ENCODE measurements around the gene NAPG.
"Not testable (repeated sequence)": the region's sequence is repeated elsewhere in the genome, so short reads cannot be mapped to it uniquely, and the experiment has no call there.

Gene NAPG

GRCh38 chr18:10579079-10579867 is 53.4 kb downstream of the NAPG start:
- DNase-seq, result peak; percentile 47
- TF ChIP-seq CTCF (IDR thresholded peaks at IDR 0.05; ENCODE audit: low read depth, low read length, missing control alignments), result no peak
- Histone ChIP-seq H3K27me3 (replicated peaks) (no peaks in the 10 kb centered on the region), H3K27ac (no peak overlapping the region), H3K4me3 (ENCODE audit: low read depth, low read length) (no peak overlapping the region), H3K36me3 (replicated peaks) (no peaks in the 10 kb centered on the region)
- in situ Hi-C loops (cut with HindIII; ENCODE audit: low pct_ligation_motif_present, low sequenced_read_pairs), result no loop called here

- in situ Hi-C loops (cut with HindIII; ENCODE audit: low pct_ligation_motif_present, low sequenced_read_pairs), result no loop called here
- DNase-seq, result no peak
- no peak overlapping the region for H3K27ac ChIP-seq
- H3K4me3 ChIP-seq (ENCODE audit: low read depth, low read length), result no peak overlapping the region
- H3K27me3 ChIP-seq (replicated peaks), result no peaks in the 10 kb centered on the region
- H3K36me3 ChIP-seq (replicated peaks), result no peaks in the 10 kb centered on the region
- no peak for TF ChIP-seq CTCF (IDR thresholded peaks at IDR 0.05; ENCODE audit: low read depth, low read length, missing control alignments)
These were observed 54.4 kb downstream of the NAPG start for GRCh38 chr18:10580215-10580614.

DNA sequence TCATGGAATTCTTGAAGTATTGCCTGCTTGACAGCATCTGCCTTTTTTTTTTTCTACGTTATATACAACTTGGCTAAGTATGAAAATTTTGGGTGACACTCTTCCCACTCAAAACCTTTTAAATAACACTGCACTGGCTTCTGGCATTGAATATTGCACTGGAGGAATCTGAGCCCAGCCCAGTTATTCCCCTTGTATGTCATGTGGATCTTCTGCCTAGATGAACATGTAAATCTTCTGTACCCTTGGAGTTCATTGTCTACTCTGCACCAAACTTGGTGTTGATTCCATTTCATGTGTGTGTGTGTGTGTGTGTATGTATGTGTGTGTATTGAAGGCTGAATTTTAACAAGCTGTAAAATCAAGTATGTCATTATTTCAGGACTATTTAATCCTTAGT is 59.4 kb downstream of the NAPG start:
- Histone ChIP-seq H3K27ac (no peak overlapping the region), H3K27me3 (replicated peaks) (no peaks in the 10 kb centered on the region), H3K36me3 (replicated peaks) (no peaks in the 10 kb centered on the region), H3K4me3 (ENCODE audit: low read depth, low read length) (no peak overlapping the region)
- no peak for TF ChIP-seq CTCF (IDR thresholded peaks at IDR 0.05; ENCODE audit: low read depth, low read length, missing control alignments)
- DNase-seq, result no peak
- in situ Hi-C loops (cut with HindIII; ENCODE audit: low pct_ligation_motif_present, low sequenced_read_pairs), result no loop called here

DNA sequence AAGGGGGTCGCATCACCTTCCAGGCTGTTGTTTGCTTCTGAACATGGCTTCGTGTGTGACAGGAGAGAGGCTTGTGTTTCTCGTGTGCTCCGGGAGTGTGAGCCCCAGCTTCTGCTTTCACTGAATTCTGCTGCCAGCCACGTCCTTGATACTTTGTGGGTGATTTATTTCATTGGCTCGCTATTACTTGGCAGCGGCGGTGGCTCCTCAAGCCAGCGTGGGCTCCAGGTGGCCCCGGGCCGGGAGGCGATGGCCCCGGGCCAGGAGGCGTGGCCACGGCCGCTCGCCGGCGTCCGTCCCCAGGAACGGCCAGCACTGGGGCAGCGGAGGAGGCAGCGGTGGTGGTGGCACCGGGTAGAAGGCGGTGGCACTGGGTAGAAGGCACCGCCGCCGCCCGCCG is 63.1 kb downstream of the NAPG start:
- in situ Hi-C loops (cut with HindIII; ENCODE audit: low pct_ligation_motif_present, low sequenced_read_pairs), result no loop called here
- Histone ChIP-seq H3K27me3 (replicated peaks) (no peaks in the 10 kb centered on the region), H3K36me3 (replicated peaks) (no peaks in the 10 kb centered on the region), H3K4me3 (ENCODE audit: low read depth, low read length) (no peak overlapping the region), H3K27ac (no peak overlapping the region)
- no peak for DNase-seq
- no peak for TF ChIP-seq CTCF (IDR thresholded peaks at IDR 0.05; ENCODE audit: low read depth, low read length, missing control alignments)

GRCh38 chr18:10590412-10590811 is 64.6 kb downstream of the NAPG start:
- no peak for TF ChIP-seq CTCF (IDR thresholded peaks at IDR 0.05; ENCODE audit: low read depth, low read length, missing control alignments)
- Histone ChIP-seq H3K27ac (no peak overlapping the region), H3K27me3 (replicated peaks) (no peaks in the 10 kb centered on the region), H3K4me3 (ENCODE audit: low read depth, low read length) (no peak overlapping the region), H3K36me3 (replicated peaks) (no peaks in the 10 kb centered on the region)
- DNase-seq, result no peak
- in situ Hi-C loops (cut with HindIII; ENCODE audit: low pct_ligation_motif_present, low sequenced_read_pairs), result no loop called here

DNA sequence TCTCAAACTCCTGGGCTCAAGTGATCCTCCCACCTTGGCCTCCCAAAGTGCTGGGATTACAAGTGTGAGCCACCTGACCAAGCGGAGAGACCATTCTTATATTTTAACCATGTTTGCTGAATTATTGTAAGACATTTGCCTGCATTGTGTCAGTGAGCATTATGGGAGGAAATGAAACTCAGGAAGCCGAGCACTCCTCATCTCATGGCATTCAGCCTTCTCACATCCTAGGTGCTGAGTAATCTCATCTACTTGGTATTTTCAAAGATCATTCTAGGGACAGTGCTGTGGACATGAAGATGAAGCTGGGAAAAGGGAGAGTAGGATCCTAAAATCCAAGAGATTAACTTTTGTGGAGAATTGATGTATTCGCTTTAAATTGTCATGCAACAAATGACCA is 66.1 kb downstream of the NAPG start:
- Histone ChIP-seq H3K27me3 (replicated peaks) (no peaks in the 10 kb centered on the region), H3K4me3 (ENCODE audit: low read depth, low read length) (no peak overlapping the region), H3K36me3 (replicated peaks) (no peaks in the 10 kb centered on the region), H3K27ac (no peak overlapping the region)
- in situ Hi-C loops (cut with HindIII; ENCODE audit: low pct_ligation_motif_present, low sequenced_read_pairs), result no loop called here
- no peak for DNase-seq
- no peak for TF ChIP-seq CTCF (IDR thresholded peaks at IDR 0.05; ENCODE audit: low read depth, low read length, missing control alignments)

DNA sequence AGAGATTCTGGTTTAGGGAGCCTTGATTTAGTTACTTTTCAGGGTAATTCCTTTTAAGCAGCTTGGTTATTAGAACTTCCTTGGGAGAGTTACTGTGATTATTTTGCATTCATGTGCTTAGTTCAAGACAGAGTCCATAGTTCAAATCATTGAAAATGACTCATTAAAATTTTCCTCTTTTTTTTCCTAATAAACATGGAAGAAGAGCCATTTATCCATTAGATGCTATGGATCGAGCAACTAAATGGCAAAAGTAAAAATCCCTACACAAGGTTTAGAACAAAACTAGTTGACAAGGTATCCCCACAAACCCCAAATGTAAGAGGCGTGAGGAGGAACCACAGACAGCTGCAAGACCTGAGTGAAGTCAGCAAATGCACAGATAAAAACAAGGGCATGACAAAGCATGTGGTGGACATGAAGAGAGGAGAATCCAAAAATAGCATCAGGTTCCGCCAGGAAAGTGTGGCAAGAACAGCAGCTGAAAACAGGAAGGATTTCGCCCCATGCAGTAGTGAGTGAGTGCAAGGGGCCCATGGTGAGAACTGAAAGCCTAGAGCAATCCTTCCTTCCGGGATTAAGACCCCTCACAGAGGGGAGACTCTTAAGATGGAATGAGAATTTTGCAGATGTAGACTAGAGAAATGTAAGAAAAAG is 67.7 kb downstream of the NAPG start:
- in situ Hi-C loops (cut with HindIII; ENCODE audit: low pct_ligation_motif_present, low sequenced_read_pairs); H3K27me3 ChIP-seq (replicated peaks); H3K27ac ChIP-seq; H3K4me3 ChIP-seq (ENCODE audit: low read depth, low read length); H3K36me3 ChIP-seq (replicated peaks); DNase-seq: not testable (repeated sequence)

DNA sequence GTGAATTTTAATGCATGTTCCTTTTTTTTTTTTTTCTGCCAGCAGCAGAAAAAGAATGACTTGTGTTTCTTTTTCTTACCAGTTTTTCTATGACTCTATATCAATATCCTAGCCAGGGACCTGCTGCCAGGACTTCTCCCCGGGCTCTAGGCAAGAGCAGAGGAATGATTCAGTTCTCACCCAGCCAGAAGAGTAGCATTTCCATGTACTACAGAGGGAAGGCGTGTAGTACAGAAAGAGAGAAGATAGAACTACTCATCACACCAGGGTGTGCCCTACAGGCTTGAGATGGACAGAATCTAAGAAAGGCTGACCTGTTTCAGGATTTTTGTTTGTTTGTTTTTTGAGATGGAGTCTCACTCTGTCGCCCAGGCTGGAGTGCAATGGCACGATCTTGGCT is 70.1 kb downstream of the NAPG start:
- in situ Hi-C loops (cut with HindIII; ENCODE audit: low pct_ligation_motif_present, low sequenced_read_pairs); H3K4me3 ChIP-seq (ENCODE audit: low read depth, low read length); H3K27me3 ChIP-seq (replicated peaks); H3K27ac ChIP-seq; DNase-seq; H3K36me3 ChIP-seq (replicated peaks): not testable (repeated sequence)
